OCI-LY7 (cell line): ENCODE measurements around the gene CD300LF. TPM values are rescaled to one million over a fixed set of nuclear protein-coding genes. Genes with fewer than 3 reads are reported as not detected.

Experiments
- BruUV-seq: library from RNA; stranded (reverse); fragments of 400-500 nt; replicated peaks from 2 replicates; lab custom pipeline; 2021; lab: Mats Ljungman, UMichigan
- CTCF ChIA-PET: fragments of 300-600 bp; sonication (Branson Sonifier 250); formaldehyde crosslinking; loops from one replicate; lab custom pipeline; 2022; ENCODE audit warnings: antibody characterized with exemption; ENCODE audit not compliant: unreplicated experiment; lab: Charles Lee
- POLR2A ChIA-PET: fragments of 300-600 bp; sonication (Branson Sonifier 250); formaldehyde crosslinking; loops from one replicate; lab custom pipeline; 2022; ENCODE audit warnings: antibody characterized with exemption; lab: Charles Lee
- DNase-seq: peaks from one replicate; pipeline ENCODE4 v3.0.0-alpha.2; 2015; ENCODE audit warnings: low spot score
- H2AFZ ChIP-seq: fragments of 200-600 bp; sonication (generic), shearing (Covaris generic); 2 replicates; pipeline ENCODE4 v1.6.1; 2014; ENCODE audit warnings: mild to moderate bottlenecking, antibody characterized with exemption, low read length, moderate library complexity
- H3K27ac ChIP-seq: fragments of 200-600 bp; sonication (generic); 2 replicates; pipeline ENCODE4 v1.5.1; 2014; ENCODE audit warnings: mixed run types, low read depth, mild to moderate bottlenecking, moderate library complexity, low read length, inconsistent platforms; ENCODE audit not compliant: poor library complexity, severe bottlenecking
- H3K36me3 ChIP-seq: fragments of 200-600 bp; sonication (generic); 2 replicates; pipeline ENCODE4 v1.6.1; 2014; ENCODE audit warnings: mild to moderate bottlenecking, antibody characterized with exemption, low read length, moderate library complexity, mixed read lengths; ENCODE audit not compliant: insufficient read depth
- H3K4me1 ChIP-seq: fragments of 200-600 bp; sonication (generic); 2 replicates; pipeline ENCODE4 v1.5.1; 2014; ENCODE audit warnings: mild to moderate bottlenecking, low read length; ENCODE audit not compliant: insufficient read depth, poor library complexity, severe bottlenecking
- H3K4me2 ChIP-seq: fragments of 200-600 bp; sonication (generic); 2 replicates; pipeline ENCODE4 v1.6.1; 2014; ENCODE audit warnings: mild to moderate bottlenecking, low read length
- H3K4me3 ChIP-seq: fragments of 200-600 bp; sonication (generic); 2 replicates; pipeline ENCODE4 v1.5.1; 2014; ENCODE audit warnings: mild to moderate bottlenecking, low read depth, low read length; ENCODE audit not compliant: poor library complexity, severe bottlenecking
- H3K79me2 ChIP-seq: fragments of 200-600 bp; sonication (generic); 2 replicates; pipeline ENCODE4 v1.6.1; 2016; ENCODE audit warnings: low read depth, mild to moderate bottlenecking, low read length, moderate library complexity, mixed read lengths; ENCODE audit not compliant: insufficient read depth
- H3K9me2 ChIP-seq: fragments of 200-600 bp; sonication (generic); 2 replicates; pipeline ENCODE4 v1.6.1; 2016; ENCODE audit warnings: mild to moderate bottlenecking, low read length, mixed read lengths; ENCODE audit not compliant: insufficient read depth
- H3K9me3 ChIP-seq: fragments of 200-600 bp; sonication (generic); 2 replicates; pipeline ENCODE4 v1.6.1; 2014; ENCODE audit warnings: mild to moderate bottlenecking, mixed run types, low read length, mixed read lengths
- H4K20me1 ChIP-seq: fragments of 200-600 bp; sonication (generic); 2 replicates; pipeline ENCODE4 v1.6.1; 2014; ENCODE audit warnings: mild to moderate bottlenecking, antibody characterized with exemption, low read length, moderate library complexity, mixed read lengths; ENCODE audit not compliant: insufficient read depth
- EZH2phosphoT487 ChIP-seq: fragments of 200-600 bp; sonication (generic); IDR thresholded peaks from 2 replicates; pipeline ENCODE4 v1.6.1; 2018; ENCODE audit warnings: low read depth, borderline replicate concordance, mild to moderate bottlenecking, mixed run types, antibody characterized with exemption, low read length, moderate library complexity, mixed read lengths
- intact Hi-C: fragments of 100-400 bp; cut with micrococcal nuclease; formaldehyde crosslinking; loops from one replicate; pipeline ENCODE4 v1.10.0; 2022; ENCODE audit not compliant: unreplicated experiment
- total RNA-seq, 2 experiments: library from RNA; depleted of rRNA in 1 of 2; stranded (reverse); fragments of >200 nt in 1 of 2; shearing (Covaris generic) in 1 of 2; gene quantifications; 2 replicates each; pipeline ENCODE4 v1.2.3, GENCODE V29; 2014 to 2022
- TF ChIP-seq, protein P1 (sequence below): fragments of 200-600 bp; sonication (generic); conservative IDR thresholded peaks from 2 replicates; pipeline ENCODE4 v1.5.1; 2014; ENCODE audit warnings: mild to moderate bottlenecking, antibody characterized with exemption, low read length, moderate library complexity, mixed read lengths

Gene CD300LF
- total RNA-seq, 2 experiments from 2014 or later = not detected

- Histone ChIP-seq H3K4me3 (no peak overlapping the region), H4K20me1 (peaks cover 9% of the 10 kb centered on the region; the same call in 1 of the 2 replicates), H3K79me2 (peaks cover 5% of the 10 kb centered on the region; the same call in 1 of the 2 replicates), H3K9me2 (no peaks in the 10 kb centered on the region), H3K36me3 (peaks cover 9% of the 10 kb centered on the region; the same call in 1 of the 2 replicates), H3K9me3 (no peaks in the 10 kb centered on the region), H2AFZ (no peak overlapping the region), H3K27ac (no peak overlapping the region), H3K4me1 (peaks cover 19% of the 10 kb centered on the region), H3K4me2 (no peak overlapping the region)
- DNase-seq = no peak
- ChIA-PET POLR2A (interaction anchor here (0.6 to 1.0 kb wide), 4 partner anchors 9 to 302 kb away, joined by 3 to 6 read pairs (median 4); no protein-coding TSS in a partner anchor), CTCF (interaction anchor here (0.9 kb wide), 1 partner anchor 101 kb away, joined by 3 read pairs; no protein-coding TSS in a partner anchor)
- intact Hi-C loops = no loop called here
- no TSS peak for BruUV-seq
- no peak for TF ChIP-seq EZH2phosphoT487
- TF ChIP-seq, protein P1, sequence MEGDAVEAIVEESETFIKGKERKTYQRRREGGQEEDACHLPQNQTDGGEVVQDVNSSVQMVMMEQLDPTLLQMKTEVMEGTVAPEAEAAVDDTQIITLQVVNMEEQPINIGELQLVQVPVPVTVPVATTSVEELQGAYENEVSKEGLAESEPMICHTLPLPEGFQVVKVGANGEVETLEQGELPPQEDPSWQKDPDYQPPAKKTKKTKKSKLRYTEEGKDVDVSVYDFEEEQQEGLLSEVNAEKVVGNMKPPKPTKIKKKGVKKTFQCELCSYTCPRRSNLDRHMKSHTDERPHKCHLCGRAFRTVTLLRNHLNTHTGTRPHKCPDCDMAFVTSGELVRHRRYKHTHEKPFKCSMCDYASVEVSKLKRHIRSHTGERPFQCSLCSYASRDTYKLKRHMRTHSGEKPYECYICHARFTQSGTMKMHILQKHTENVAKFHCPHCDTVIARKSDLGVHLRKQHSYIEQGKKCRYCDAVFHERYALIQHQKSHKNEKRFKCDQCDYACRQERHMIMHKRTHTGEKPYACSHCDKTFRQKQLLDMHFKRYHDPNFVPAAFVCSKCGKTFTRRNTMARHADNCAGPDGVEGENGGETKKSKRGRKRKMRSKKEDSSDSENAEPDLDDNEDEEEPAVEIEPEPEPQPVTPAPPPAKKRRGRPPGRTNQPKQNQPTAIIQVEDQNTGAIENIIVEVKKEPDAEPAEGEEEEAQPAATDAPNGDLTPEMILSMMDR = no peak
Measured at GRCh38 chr17:74757931-74758847, 45.5 kb upstream of the CD300LF start.

GRCh38 chr17:74757502-74757901 lies 44.8 kb upstream of the CD300LF start:
- intact Hi-C loops = no loop called here
- CTCF ChIA-PET = interaction anchor here (0.6 to 0.9 kb wide), 2 partner anchors 100 to 225 kb away, joined by 3 read pairs; no protein-coding TSS in a partner anchor
- Histone ChIP-seq H4K20me1 (peaks cover 9% of the 10 kb centered on the region; the same call in 1 of the 2 replicates), H3K9me3 (no peaks in the 10 kb centered on the region), H3K4me3 (no peak overlapping the region), H3K27ac (no peak overlapping the region), H3K4me2 (no peak overlapping the region), H3K4me1 (peaks cover 19% of the 10 kb centered on the region), H2AFZ (no peak overlapping the region), H3K36me3 (peaks cover 16% of the 10 kb centered on the region; the same call in 1 of the 2 replicates), H3K79me2 (peaks cover 5% of the 10 kb centered on the region; the same call in 1 of the 2 replicates), H3K9me2 (no peaks in the 10 kb centered on the region)
- POLR2A ChIA-PET = interaction anchor here (0.7 to 2.1 kb wide), 3 partner anchors 13 to 33 kb away, joined by 4 to 6 read pairs (median 6); no protein-coding TSS in a partner anchor
- TF ChIP-seq, protein P1 = no peak
- TF ChIP-seq EZH2phosphoT487 = no peak
- DNase-seq = no peak
- no TSS peak for BruUV-seq
